ENCODE data around the gene GNL2. TPM values are rescaled to one million over a fixed set of nuclear protein-coding genes. Genes with fewer than 3 reads are reported as not detected.

GNL2 gene
- total RNA-seq (ENCODE audit: low replicate concordance), result 72.7 and 75.5 TPM in 2 replicates

GRCh38 chr1:37595440-37596181, at the start of gene GNL2:
TSS of gene GNL2 (minus strand) at chr1:37595937. CDS start at chr1:37595822, 115 bp downstream.
- peak within 1 kb of the TSS; percentile 99 for H3K4me3 ChIP-seq (ENCODE audit: low read depth, low read length)
- DNase-seq (ENCODE audit: low read depth), result peak; percentile 94
- TF ChIP-seq, protein P1, sequence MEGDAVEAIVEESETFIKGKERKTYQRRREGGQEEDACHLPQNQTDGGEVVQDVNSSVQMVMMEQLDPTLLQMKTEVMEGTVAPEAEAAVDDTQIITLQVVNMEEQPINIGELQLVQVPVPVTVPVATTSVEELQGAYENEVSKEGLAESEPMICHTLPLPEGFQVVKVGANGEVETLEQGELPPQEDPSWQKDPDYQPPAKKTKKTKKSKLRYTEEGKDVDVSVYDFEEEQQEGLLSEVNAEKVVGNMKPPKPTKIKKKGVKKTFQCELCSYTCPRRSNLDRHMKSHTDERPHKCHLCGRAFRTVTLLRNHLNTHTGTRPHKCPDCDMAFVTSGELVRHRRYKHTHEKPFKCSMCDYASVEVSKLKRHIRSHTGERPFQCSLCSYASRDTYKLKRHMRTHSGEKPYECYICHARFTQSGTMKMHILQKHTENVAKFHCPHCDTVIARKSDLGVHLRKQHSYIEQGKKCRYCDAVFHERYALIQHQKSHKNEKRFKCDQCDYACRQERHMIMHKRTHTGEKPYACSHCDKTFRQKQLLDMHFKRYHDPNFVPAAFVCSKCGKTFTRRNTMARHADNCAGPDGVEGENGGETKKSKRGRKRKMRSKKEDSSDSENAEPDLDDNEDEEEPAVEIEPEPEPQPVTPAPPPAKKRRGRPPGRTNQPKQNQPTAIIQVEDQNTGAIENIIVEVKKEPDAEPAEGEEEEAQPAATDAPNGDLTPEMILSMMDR (IDR thresholded peaks at IDR 0.05; ENCODE audit: insufficient read depth, low read length), result no peak

GRCh38 chr1:37641059-37641458, 45.3 kb upstream of the GNL2 start:
- DNase-seq (ENCODE audit: low read depth), result no peak
- no peak overlapping the region for H3K4me3 ChIP-seq (ENCODE audit: low read depth, low read length)
- TF ChIP-seq, protein P1 (IDR thresholded peaks at IDR 0.05; ENCODE audit: insufficient read depth, low read length), result no peak

DNA sequence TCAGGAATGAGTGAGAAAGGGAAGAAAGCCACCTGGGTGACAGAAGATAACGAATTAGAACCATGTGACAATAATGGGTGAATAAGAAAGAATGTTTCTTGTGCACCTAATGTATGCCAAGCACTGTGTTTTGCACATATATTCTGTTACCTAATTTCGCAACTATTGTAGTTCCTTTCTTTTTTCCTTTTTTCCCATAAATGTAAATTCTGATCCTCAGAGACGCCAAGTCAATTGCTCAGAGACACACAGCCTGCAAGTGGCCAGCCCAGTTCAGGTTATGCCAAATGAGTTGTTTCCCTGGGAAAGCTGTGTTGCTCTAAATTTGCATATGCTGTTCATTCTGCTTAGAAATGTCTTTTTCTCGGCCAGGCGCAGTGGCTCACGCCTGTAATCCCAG, 40.7 kb upstream of the GNL2 start:
- no peak for DNase-seq (ENCODE audit: low read depth)
- H3K4me3 ChIP-seq (ENCODE audit: low read depth, low read length), result no peak overlapping the region
- TF ChIP-seq, protein P1 (IDR thresholded peaks at IDR 0.05; ENCODE audit: insufficient read depth, low read length), result no peak

- DNase-seq (ENCODE audit: low read depth), result no peak
- H3K4me3 ChIP-seq (ENCODE audit: low read depth, low read length), result no peak overlapping the region
- TF ChIP-seq, protein P1 (IDR thresholded peaks at IDR 0.05; ENCODE audit: insufficient read depth, low read length), result no peak
Measured at GRCh38 chr1:37634992-37635902, 39.5 kb upstream of the GNL2 start.

- peak within 1 kb of the TSS; percentile 44 for H3K4me3 ChIP-seq (ENCODE audit: low read depth, low read length)
- peak; percentile 7 for DNase-seq (ENCODE audit: low read depth)
- TF ChIP-seq, protein P1 (IDR thresholded peaks at IDR 0.05; ENCODE audit: insufficient read depth, low read length), result no peak
Measured at GRCh38 chr1:37634244-37634991, 38.7 kb upstream of the GNL2 start, which contains the start of gene RSPO1. TSS of gene RSPO1 (minus strand) at chr1:37634892. CDS start at chr1:37629661, 5,231 bp downstream.

- H3K4me3 ChIP-seq (ENCODE audit: low read depth, low read length), result no peak overlapping the region
- DNase-seq (ENCODE audit: low read depth), result no peak
- TF ChIP-seq, protein P1 (IDR thresholded peaks at IDR 0.05; ENCODE audit: insufficient read depth, low read length), result no peak
Measured at GRCh38 chr1:37633938-37634243, 38.2 kb upstream of the GNL2 start.
